Stimulated activated CD8-positive, alpha-beta memory T cell treated with anti-CD3 and anti-CD28 coated beads, Interleukin-12 subunit alpha, Interleukin-12 subunit beta, amount 100 ng/mL, for 4 hours (primary cell): ENCODE measurements around the gene ANXA11.
"Not testable (repeated sequence)": the region's sequence is repeated elsewhere in the genome, so short reads cannot be mapped to it uniquely, and the experiment has no call there.

Experiments used
- DNase-seq: peaks from one replicate; pipeline ENCODE4 v3.0.0-alpha.2; 2020; ENCODE audit warnings: low read depth

Gene ANXA11

DNA sequence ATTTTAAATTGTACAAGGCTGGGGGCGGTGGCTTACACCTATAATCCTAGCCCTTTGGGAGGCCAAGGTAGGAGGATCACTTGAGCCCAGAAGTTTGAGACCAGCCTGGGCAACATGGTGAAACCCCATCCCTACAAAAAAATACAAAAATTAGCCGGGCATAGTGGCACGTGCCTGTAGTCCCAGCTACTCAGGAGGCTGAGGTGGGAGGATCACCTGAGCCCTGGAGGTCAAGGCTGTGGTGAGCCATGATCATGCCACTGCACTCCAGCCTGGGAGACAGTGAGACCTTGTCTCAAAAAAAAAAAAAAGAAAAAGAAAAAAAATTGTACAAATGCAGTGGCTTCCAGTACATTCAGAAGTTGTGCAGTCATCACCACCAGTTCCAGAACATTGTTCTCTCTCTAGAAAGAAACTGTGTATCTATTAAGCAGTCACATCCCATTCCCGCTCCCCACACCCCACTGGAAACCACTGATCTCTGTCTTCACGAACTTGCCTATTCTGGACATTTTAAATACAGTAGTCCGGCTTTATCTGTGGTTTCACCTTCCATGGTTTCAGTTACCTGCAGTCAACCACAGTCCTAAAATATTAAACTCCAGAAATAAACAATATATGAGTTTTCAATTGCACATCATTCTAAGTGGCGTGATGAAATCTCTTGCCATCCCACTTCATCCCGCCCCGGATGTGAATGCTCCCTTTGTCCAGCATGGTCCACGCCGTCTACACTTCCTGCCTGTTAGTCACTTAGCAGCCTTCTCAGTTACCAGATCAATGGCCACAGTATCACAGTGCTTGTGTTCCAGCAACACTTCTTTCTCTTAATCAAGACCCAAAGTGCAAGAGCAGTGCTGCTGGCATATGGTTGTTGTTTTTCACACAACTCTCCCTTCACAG lies 59.7 kb downstream of the ANXA11 start:
- DNase-seq: not testable (repeated sequence)

DNA sequence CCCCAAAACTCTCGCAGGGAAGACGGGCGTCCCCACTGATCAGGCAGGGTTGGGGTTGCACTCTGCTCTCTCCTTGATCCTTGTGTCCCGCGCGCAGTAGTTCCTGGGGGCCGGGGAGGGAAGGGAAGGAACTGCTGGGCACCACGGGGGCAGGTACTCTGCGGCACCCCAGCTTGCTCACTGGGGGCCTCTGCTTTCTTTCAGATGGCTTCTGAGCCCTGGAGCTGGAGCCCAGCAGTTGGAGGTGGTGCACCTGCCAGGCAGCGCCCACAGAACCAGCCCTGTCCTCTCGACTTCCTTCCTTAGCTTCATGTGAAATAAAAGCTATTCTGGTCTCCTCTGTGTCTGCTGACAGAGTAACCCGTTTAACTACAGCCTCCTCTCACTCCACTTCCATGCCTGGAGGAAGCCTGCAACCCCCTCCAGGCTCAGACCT lies 60.6 kb downstream of the ANXA11 start:
- DNase-seq: no peak

DNA sequence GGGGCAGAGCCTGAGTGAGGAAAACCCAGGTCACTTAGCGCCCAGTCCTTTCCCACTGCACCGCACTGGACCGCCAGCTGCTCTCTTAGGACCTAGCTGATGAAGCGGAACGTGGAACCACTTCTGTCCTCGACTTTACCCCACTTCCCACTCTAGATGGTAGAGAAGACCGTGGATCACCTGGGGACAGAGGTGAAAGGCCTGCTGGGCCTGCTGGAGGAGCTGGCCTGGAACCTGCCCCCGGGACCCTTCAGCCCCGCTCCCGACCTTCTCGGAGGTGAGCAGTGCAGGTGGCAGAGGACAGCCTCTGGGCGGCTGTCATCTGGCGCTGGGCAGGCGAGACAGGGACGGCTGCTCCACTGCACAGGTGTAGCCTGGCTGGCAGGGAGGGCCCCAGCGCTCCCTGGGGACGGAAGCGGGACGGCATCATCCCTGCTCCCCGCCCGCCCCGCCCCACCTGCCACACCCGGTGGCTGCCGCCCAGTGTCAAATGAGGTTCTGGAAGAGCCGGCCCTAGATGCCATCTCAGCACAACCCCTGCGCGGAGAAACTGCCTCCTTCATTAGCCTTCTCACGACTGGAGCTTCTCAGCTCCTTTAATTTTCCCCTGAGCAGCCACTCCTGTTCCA lies 61.2 kb downstream of the ANXA11 start:
- no peak for DNase-seq

DNA sequence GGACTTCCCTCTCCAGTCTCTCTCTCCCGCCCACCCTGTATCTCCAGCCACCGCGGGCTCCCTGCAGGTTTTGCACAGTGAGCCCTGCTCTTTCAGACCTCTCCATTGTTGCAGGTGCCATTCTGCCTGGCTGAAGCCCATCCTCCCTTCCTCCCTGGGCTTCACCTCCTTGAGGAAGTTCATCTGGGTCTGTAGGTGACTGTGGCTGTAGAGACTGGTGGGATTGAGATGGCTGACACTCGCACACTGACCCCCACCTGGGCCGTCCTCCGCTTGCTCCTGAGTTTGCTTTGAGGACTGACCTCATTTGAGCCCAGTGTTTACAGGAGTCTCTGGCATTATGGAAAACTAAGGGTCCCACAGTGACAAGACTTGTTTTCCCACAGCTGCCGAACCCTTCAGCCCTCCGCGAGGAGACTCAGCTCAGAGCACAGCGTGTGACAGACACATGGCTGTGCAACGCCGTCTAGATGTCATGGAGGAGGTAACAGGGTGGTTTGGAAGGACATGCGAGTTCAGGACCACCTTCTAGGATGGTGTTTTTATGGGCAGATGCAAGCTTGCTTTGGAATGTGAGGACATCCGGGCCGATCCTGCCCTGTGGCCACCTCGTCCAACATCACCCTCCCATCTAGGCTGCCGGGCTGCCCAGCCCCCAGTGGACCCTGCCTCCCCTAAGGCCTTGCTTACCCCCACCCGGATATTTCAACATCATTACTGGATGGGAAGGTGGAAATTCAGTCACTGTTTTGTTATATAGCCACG lies 63.5 kb downstream of the ANXA11 start:
- DNase-seq: no peak

DNA sequence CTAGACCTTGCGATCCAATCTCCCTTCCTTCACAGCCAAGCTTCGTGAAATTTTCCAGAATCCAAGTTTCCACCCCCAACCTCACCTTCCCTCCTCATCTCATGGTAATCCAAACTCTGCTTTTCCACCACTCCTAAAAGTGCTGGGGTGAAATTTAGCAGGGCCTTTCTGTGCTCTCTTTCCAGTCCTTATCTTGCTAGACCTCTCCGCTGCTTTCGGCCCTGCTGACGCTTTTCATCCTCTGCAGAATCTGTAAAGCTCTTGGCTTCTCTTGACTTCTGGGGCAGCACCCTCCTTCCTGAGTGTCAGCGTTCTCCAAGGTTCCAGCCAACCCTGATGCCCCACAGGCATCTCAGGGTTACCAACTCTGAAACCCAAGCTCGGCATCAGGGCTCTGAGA lies 65.1 kb downstream of the ANXA11 start:
- no peak for DNase-seq

DNA sequence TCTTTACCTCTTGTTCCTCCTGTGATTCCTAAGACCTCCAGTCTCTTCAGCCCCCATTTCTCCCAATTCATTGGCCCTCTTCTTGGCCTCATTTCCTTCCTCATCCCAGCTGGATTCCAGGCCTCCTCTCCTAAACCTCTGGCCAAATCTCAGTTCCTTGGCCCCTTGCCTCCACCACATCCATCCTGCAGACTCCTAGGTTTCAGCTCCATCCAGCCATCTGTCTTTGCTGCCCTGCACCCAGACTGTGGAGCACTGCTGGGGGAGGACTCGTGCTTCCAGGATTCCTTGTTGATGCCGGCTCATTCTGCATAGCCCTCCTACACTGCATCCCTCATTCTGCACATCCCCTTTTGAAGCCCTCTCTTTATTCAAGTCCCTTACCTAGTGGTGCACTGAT lies 66.1 kb downstream of the ANXA11 start:
- DNase-seq: no peak

DNA sequence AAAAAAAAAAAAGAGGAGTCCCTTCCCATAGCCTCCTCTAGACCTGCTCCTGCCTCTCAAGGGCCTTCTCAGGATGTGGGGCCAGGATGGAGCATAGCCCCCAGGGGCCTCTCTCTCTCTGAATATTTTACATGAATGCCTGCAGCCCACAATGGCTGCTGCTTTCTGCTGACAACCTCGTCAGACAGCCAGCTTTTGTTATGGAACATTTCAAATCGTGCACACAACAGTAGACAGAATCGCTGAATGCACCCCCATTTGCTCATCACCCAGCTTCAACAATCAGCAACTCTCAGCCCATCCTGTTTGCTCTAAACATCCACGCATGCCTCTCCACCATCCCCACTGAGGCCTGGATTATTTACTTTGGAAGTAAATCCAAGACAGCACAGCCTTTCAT lies 67.4 kb downstream of the ANXA11 start:
- DNase-seq: no peak

DNA sequence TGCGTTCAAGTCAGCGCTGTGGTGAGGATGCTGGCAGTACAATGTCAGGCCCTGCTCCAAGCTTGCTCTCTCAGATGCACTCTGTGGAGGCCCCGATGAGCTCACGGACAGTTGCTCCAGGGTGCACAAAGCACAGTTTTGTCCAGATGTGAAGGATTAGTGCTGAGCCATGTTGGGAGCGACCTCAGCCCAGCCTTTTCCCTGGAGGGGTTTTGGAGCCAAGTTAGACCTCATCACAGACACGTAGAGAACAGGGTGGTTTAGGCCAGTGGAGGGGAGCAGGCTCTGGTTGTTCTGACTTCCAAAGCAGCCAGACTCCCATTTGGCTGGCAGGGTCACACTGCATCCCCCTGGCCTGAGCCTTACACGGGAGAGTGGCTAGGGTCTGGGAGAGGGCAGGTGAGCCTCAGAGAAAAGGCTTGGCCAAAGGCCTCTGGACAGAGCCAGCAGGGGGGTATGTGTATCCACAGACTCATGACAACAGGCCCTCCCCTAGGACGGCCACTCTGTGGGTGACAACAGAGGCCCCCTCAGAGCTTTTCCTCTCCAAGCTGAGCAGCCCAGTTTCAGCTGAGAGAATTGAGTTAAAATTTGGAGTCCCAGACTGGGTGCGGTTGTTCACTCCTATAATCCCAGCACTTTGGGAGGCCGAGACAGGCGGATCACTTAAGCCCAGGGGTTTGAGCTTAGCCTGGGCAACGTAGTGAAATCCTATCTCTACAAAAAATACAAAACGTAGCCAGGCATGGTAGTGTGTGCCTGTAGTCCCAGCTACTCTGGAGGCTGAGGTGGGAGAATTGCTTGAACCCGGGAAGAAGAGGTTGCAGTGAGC lies 68.1 kb downstream of the ANXA11 start:
- no peak for DNase-seq

DNA sequence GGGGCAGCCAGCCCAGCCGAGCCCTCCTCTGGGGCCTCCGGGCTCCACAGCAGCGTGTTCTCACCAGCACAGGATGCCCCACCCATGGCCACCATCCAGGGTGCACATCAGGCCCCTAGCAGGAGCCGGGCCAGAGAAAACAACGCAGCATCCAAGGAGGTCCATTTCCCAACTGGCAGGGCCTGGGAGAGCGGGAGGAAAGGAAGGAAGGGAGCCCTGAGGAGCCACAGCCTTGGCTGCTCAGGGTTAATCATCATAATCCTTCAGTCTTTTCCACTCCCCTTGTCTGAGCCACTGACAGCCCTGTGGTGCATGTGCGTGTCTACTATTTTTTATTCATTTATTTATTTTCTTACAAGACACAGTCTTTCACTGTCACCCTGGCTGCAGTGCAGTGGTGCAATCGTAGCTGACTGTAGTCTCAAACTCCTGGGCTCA lies 69.2 kb downstream of the ANXA11 start:
- no peak for DNase-seq

DNA sequence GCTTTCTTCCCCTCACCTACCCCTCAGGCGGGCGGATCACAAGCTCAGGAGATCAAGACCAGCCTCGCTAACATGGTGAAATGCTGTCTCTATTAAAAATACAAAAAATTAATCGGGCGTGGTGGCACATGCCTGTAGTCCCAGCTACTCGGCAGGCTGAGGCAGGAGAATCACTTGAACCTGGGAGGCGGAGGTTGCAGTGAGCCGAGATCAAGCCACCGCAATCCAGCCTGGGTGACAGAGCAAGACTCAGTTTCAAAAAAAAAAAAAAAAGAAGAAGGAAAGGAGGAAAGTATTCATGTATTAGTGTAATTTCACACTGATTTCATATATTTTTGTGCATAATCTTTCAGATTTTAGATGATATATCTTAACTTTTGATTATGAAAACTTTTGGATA lies 71.7 kb downstream of the ANXA11 start:
- DNase-seq: not testable (repeated sequence)

DNA sequence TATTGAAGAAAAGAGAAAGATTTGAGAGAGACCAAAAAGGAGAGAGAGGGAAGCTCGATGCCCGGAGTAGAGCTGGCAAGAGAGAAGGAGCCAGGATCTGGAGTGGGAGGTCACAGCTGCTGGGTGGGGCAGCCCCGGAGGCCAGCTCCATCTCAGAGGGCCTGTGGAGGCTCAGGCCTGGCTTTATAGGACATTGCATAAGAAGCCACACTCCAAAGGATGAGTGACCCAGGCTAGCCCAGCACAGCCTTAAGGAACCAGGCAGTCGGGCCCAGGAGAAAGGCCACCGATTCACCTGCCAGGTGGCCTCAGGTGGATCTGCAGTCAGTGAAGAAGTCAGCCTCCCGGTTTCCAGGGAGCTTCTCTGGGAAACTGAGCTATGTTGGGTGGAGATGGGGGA lies 72.1 kb downstream of the ANXA11 start:
- no peak for DNase-seq

DNA sequence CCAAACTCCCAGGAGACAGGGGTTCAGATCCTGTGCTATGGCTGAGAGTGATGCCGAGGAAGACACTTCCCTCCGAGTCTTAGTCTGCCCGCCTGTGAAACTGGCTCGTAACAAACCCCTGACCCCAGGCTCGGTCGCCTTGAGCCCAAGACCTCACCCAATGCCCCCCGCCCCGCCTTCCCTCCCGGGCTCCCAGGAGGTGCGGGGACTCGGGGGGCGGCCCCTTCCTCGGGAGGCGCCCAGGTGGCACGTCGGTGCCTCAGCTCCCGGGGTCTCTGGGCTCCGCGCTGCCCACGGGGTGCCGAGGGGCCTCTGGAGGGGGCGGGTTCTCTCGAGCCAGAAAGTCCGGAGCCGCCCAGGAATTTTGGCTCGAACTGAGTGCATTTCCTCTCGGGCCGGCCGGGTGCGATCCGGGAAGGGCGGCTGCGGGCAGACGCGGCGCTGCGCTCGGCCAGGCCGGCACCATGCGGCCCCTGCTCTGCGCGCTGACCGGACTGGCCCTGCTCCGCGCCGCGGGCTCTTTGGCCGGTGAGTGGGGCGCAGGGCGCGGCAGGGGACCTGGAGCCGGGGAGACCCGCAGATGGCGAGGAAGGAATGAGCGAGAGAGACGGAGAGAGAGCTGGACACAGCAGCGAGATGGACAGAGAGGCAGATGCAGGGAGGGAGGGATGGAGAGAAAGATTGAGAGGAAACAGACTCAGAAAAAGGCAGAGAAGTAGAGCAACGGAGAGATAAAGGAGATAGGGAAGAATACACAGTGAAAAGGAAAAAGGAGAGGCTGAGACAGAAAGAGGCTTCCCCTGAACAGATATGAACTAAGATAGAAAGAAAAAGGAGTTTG lies 72.8 kb downstream of the ANXA11 start, which contains the start of gene PLAC9:
PLAC9 (plus strand) TSS at position 432 of the 841 bp plus-strand sequence; CDS start at position 465, 33 bp downstream.
- DNase-seq: no peak

DNA sequence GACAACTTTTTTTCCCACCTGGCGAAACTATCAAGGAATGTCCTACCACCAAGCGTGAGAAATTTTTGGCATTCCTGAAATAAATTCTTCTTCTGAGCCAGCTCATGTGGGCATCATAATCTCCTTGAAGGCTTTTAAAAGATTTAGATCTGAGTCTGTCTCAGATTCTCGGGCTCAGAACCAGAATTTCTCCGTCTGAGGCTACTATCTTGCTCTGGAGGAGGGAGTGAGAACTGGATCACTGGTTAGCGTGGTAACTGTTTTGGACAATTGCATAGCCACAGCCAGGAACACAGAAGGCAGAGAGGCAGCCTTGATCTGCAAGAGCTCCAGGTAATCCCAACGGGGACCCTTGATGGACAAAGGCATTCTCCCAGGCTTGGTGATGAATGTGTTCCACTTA lies 73.8 kb downstream of the ANXA11 start:
- DNase-seq: no peak

DNA sequence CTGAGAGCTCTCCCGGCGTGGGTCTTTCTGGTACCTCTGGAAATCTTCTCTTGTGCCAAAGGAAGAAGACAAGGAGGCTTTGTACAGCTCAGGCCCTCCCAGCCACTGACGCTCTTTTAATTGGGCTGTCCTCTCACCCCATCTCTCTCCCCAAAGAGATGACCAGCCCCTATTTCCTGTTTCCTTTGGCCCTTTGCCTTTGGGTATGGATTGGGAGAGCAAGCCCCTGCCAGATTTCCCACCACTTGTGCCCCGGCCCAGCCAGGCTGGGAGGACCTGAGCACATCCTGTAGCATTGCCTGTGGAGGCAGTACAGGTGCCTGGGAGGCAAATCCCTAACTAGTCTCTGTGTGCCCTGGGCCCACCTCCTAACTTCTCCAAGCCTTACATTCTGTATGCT lies 78.5 kb downstream of the ANXA11 start:
- no peak for DNase-seq

DNA sequence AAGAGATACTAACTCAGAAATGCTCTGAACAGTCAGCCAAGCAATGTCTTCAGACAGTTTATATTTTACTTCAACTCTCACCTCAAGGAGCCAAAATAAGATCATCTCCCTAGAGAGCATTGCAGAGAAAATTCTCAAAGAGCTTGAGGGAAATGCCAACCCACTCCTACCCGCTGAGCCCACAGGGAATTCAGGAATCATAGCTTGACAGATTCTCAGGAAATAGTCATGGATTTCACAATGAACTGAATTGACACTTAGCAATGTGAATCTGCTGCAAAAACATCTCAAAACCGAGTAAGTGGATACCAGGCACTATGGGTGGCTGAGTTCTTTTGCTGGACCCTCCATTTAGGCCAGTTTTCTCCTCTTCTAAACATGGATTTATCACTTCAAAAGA lies 82.6 kb downstream of the ANXA11 start:
- no peak for DNase-seq

DNA sequence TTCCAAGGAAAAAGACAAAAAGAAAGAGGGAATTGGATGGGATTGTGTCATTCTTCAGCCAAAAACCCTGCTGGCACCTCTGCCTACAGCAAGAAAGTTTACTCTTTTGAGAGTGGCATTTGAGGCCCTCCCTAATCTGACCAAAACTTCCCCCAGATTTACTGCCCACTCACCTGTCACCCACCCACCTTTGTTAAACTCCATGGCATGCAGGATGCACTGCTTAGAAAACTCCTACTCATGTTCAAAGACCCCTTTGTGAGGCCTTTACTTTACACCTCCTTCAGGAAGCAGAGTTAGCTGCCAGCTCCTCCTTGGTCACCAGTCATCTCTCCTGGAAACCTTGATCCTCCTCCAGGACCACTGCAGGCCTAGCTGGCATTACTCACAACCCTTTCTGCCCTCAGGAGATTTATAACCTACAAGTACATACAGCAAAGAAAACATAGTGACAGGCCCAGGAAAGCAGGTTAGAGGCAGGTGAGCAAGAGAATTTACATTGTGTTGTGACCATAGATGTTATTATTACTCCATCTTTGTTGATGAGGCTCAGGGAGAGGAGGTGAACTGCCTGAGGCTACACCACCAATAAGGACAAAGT lies 83.1 kb downstream of the ANXA11 start:
- no peak for DNase-seq

DNA sequence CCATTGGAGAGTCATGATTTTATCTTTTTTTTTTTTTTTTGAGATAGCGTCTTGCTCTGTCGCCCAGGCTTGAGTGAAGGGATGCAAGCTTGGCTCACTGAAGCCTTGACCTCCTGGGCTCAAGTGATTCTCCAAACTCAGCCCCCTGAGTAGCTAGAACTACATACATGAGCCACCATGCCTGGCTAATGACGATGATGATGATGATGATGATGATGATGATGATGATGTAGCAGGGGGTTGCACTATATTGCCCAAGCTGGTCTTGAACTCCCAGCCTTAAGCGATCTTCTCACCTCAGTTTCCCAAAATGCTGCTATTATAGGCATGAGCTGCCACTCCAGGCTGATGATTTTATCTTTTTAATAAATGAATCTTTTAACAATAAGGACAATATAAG lies 86.7 kb downstream of the ANXA11 start:
- no peak for DNase-seq

DNA sequence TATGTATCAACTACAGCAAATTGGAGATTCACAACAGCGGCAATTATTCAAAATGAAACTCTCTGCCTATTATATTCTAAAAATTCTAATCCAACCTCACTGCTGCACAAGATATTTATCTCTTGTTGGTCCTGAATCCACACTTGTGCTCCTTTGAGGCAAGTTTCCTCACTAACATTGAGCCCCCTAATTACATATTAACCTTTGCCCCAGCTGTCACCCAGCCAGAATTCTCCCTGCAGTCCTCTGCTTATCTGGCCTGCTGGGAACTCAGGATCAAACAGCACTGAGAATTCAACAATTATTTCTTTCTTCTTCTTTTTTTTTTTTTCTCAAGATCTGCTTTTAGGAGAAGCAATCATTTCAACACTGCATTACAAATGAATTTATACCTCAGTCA lies 94.4 kb downstream of the ANXA11 start:
- DNase-seq: no peak

DNA sequence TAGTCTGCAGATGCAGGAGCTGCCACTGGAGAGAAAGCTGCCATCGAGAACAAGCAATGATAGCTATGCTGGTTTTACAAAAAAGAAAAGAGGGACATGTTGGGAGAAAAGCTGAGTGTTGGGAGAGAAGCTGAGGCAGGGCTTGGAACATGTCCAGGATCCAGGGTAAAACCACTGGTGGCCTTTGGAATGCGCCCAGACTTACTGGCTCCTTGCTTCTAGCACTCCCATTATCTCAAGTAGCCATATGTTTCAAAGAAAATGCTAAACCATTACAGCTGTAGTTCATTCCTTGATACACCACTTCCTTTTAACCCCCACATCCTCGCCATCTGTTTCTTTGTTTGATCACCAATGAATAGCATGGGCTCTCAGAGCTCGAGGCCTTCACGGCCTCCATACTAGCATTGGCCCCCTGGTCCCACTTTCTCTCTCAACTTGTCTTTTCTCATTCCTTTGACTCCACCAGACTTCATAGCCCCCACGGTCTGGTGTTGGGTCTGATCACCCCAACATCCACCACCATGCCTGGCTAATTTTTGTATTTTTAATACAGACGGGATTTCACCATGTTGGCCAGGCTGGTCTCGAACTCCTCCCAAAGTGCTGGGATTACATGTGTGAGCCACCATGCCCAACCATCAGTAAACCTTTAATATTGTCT lies 96.6 kb downstream of the ANXA11 start:
- no peak for DNase-seq
